Calu3 (cell line): ENCODE measurements around the gene TM4SF1. TPM values are rescaled to one million over a fixed set of nuclear protein-coding genes. Genes with fewer than 3 reads are reported as not detected.

Experiments
- BruUV-seq: library from RNA; stranded (reverse); fragments of 400-500 nt; replicated peaks from 2 replicates; lab custom pipeline; 2021; lab: Mats Ljungman, UMichigan
- CTCF ChIA-PET: fragments of 300-600 bp; sonication (Branson Sonifier 250); formaldehyde crosslinking; loops from one replicate; lab custom pipeline; 2022; ENCODE audit warnings: antibody characterized with exemption; lab: Charles Lee
- DNase-seq: peaks from one replicate; pipeline ENCODE4 v3.0.0; 2022
- H3K27ac Mint-ChIP-seq: one replicate; pipeline ENCODE4 v1.8.0; 2022; ENCODE audit warnings: mixed read lengths; ENCODE audit not compliant: unreplicated experiment
- H3K27me3 Mint-ChIP-seq: one replicate; pipeline ENCODE4 v1.8.0; 2022; ENCODE audit warnings: mixed read lengths; ENCODE audit not compliant: unreplicated experiment
- H3K36me3 Mint-ChIP-seq: one replicate; pipeline ENCODE4 v1.8.0; 2022; ENCODE audit warnings: mild to moderate bottlenecking, moderate library complexity, mixed read lengths; ENCODE audit not compliant: insufficient read depth, unreplicated experiment
- H3K4me1 Mint-ChIP-seq: one replicate; pipeline ENCODE4 v1.8.0; 2022; ENCODE audit warnings: mild to moderate bottlenecking, low read depth, mixed read lengths; ENCODE audit not compliant: unreplicated experiment
- H3K4me3 Mint-ChIP-seq: one replicate; pipeline ENCODE4 v1.8.0; 2022; ENCODE audit warnings: mild to moderate bottlenecking, low read depth, moderate library complexity, mixed read lengths; ENCODE audit not compliant: unreplicated experiment
- H3K9me3 Mint-ChIP-seq: one replicate; pipeline ENCODE4 v1.8.0; 2022; ENCODE audit warnings: low read depth, mixed read lengths; ENCODE audit not compliant: unreplicated experiment
- intact Hi-C: fragments of 100-400 bp; cut with micrococcal nuclease; formaldehyde crosslinking; loops from one replicate; pipeline ENCODE4 v1.10.0; 2022; ENCODE audit not compliant: unreplicated experiment
- total RNA-seq: library from RNA; stranded (reverse); gene quantifications from 2 replicates; pipeline ENCODE4 v1.2.3, GENCODE V29; 2022
- TF ChIP-seq, protein P1 (sequence below): fragments of 200-600 bp; IDR thresholded peaks from one replicate; pipeline ENCODE4 v1.8.0; 2022; ENCODE audit warnings: antibody characterized with exemption; ENCODE audit not compliant: unreplicated experiment

TM4SF1 gene
- total RNA-seq, 1 experiment from 2014 or later, result 981 TPM

DNA sequence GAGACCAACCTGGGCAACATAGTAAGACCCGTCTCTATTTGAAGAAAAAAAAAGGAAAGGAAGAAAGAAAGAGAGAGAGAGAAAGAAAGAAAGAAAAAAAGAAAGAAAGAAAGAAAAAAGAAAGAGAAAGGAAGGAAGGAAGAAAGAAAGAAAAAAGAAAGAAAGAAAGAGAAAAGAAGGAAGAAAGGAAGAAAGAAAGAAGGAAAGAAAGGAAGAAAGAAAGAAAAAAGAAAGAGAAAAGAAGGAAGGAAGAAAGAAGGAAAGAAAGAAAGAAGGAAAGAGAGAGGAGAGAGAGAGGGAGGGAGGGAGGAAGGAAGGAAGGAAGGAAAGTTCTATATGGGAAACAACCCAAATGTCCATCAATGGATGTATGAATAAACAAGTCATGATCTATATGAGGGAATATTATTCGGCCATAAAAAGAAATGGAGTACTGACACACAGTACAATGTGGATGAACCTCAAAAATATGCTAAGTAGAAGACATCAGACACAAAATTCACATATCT lies 28.8 kb upstream of the TM4SF1 start:
- H3K9me3 Mint-ChIP-seq, result peaks cover 4% of the 10 kb centered on the region
- H3K27me3 Mint-ChIP-seq, result no peaks in the 10 kb centered on the region
- BruUV-seq, result no TSS peak
- H3K36me3 Mint-ChIP-seq, result peaks cover 21% of the 10 kb centered on the region
- intact Hi-C loops, result no loop called here
- peaks cover 59% of the 10 kb centered on the region for H3K4me1 Mint-ChIP-seq
- H3K4me3 Mint-ChIP-seq, result no peak overlapping the region
- TF ChIP-seq, protein P1, sequence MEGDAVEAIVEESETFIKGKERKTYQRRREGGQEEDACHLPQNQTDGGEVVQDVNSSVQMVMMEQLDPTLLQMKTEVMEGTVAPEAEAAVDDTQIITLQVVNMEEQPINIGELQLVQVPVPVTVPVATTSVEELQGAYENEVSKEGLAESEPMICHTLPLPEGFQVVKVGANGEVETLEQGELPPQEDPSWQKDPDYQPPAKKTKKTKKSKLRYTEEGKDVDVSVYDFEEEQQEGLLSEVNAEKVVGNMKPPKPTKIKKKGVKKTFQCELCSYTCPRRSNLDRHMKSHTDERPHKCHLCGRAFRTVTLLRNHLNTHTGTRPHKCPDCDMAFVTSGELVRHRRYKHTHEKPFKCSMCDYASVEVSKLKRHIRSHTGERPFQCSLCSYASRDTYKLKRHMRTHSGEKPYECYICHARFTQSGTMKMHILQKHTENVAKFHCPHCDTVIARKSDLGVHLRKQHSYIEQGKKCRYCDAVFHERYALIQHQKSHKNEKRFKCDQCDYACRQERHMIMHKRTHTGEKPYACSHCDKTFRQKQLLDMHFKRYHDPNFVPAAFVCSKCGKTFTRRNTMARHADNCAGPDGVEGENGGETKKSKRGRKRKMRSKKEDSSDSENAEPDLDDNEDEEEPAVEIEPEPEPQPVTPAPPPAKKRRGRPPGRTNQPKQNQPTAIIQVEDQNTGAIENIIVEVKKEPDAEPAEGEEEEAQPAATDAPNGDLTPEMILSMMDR, result no peak
- CTCF ChIA-PET, result interaction anchor here (1.3 to 1.6 kb wide), 2 partner anchors 10 to 68 kb away, joined by 4 to 5 read pairs; partner anchors contain the start of gene TM4SF4
- peak overlapping the region; percentile 1 for H3K27ac Mint-ChIP-seq
- DNase-seq, result no peak

DNA sequence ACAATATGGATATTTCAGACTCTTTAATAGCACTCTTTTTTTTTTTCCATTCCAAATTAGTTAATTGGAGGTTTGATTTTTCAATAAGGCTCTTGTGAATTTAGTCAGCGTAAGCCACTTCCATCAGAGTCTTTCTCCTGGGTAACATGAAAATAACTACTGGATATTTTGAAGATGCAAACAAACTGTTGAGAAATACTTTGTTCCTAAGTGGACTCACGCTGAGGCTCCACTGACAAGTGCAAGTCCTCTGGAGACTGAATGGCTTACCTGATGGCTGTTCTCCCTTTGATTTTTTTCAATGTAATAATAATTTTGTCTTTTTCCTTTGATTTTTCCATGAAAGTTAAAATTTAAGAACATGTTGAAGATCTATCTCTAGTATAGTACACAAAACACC lies 26.0 kb upstream of the TM4SF1 start:
- no peaks in the 10 kb centered on the region for H3K27me3 Mint-ChIP-seq
- BruUV-seq, result TSS peak; percentile 90
- H3K36me3 Mint-ChIP-seq, result peaks cover 26% of the 10 kb centered on the region
- TF ChIP-seq, protein P1, result no peak
- CTCF ChIA-PET, result interaction anchor here (3.5 kb wide), 1 partner anchor 71 kb away, joined by 44 read pairs; the partner anchor contains the start of gene TM4SF4
- peak overlapping the region; percentile 20 for H3K4me3 Mint-ChIP-seq
- peaks cover 77% of the 10 kb centered on the region for H3K4me1 Mint-ChIP-seq
- DNase-seq, result no peak
- intact Hi-C loops, result no loop called here
- H3K27ac Mint-ChIP-seq, result peak overlapping the region; percentile 91
- H3K9me3 Mint-ChIP-seq, result peaks cover 4% of the 10 kb centered on the region

DNA sequence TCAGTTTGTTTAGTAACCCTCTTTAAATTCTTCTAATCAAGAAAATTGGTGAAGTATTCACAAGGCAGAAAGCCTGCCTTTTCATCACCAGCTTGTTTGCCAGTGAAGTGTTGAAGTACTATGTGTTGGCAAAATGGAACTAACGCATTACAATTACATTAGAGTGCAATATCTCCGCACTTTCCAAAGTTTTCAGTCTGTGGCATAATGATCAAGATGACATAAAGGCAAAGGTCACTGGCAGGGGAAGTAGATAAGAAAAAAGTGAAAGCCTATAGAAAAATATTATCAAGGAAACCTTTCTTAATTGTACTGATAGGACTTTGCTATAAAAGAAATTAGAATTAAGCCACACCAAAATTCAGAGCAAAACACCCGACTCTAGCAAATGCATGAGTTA lies 25.0 kb upstream of the TM4SF1 start:
- DNase-seq, result no peak
- TF ChIP-seq, protein P1, result no peak
- Mint-ChIP-seq H3K27ac (peak overlapping the region; percentile 91), H3K9me3 (peaks cover 4% of the 10 kb centered on the region), H3K36me3 (peaks cover 26% of the 10 kb centered on the region), H3K27me3 (no peaks in the 10 kb centered on the region), H3K4me1 (peaks cover 84% of the 10 kb centered on the region), H3K4me3 (peak overlapping the region; percentile 20)
- no TSS peak for BruUV-seq
- intact Hi-C loops, result no loop called here
- CTCF ChIA-PET, result interaction anchor here (0.8 to 3.5 kb wide), 14 partner anchors 9 to 102 kb away, joined by 3 to 44 read pairs (median 6); partner anchors contain the start of genes TM4SF1 and TM4SF4

DNA sequence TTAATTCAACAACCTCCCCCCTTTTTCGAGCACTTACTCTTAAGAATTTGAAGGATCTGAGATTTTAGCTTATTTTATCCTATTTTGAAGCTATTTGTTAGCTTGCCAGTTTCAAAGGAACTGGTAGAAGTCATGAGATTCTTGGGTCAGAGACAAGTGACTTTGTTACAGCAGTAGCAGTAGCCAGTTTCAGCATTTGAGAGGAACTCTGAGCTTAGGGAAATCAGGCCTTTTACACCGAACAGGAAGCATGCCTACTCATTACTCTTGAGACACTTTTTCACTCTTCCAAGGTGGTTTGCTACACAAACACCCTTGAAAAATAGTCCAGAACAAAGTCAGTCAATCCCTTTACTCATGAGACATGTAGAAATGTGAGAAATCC lies 24.5 kb upstream of the TM4SF1 start:
- Mint-ChIP-seq H3K4me1 (peaks cover 84% of the 10 kb centered on the region), H3K4me3 (peak overlapping the region; percentile 12), H3K36me3 (peaks cover 26% of the 10 kb centered on the region), H3K27ac (peak overlapping the region; percentile 91), H3K27me3 (no peaks in the 10 kb centered on the region), H3K9me3 (peaks cover 4% of the 10 kb centered on the region)
- TSS peak; percentile 37 for BruUV-seq
- no peak for DNase-seq
- TF ChIP-seq, protein P1, result no peak
- intact Hi-C loops, result loop anchor here (1.0 to 2.0 kb wide), 4 partner anchors 15 to 71 kb away; no protein-coding TSS in a partner anchor
- CTCF ChIA-PET, result interaction anchor here (0.6 to 3.5 kb wide), 26 partner anchors 10 to 1145 kb away, joined by 3 to 44 read pairs (median 4); partner anchors contain the start of genes TM4SF1 and TM4SF4
